Neural cell (in vitro differentiated cells): Measurements from ENCODE around the gene CEP70. TPM values are rescaled to one million over a fixed set of nuclear protein-coding genes. Genes with fewer than 3 reads are reported as not detected.

ENCODE experiments used
- H2AFZ ChIP-seq: fragments of 200-600, 300-800 bp; sonication (generic), shearing (Covaris generic); 2 replicates; pipeline ENCODE4 v1.6.0; 2014; ENCODE audit warnings: low read depth, mild to moderate bottlenecking, antibody characterized with exemption, low read length, moderate library complexity
- H3F3A ChIP-seq: fragments of 200-600 bp; shearing (Covaris generic); 2 replicates; pipeline ENCODE4 v1.6.1; 2016; ENCODE audit warnings: mild to moderate bottlenecking, moderate library complexity, mixed read lengths, antibody characterized with exemption, low read length; ENCODE audit not compliant: insufficient read depth, poor library complexity, severe bottlenecking
- H3K27ac ChIP-seq: fragments of 200-600, 300-800 bp; sonication (generic), shearing (Covaris generic); 2 replicates; pipeline ENCODE4 v1.5.1; 2014; ENCODE audit warnings: mild to moderate bottlenecking, low read length, moderate library complexity
- H3K27me3 ChIP-seq: fragments of 300-800, 200-600 bp; sonication (generic), shearing (Covaris generic); 2 replicates; pipeline ENCODE4 v1.6.0; 2014; ENCODE audit warnings: mild to moderate bottlenecking, low read depth, low read length, moderate library complexity; ENCODE audit not compliant: insufficient read depth
- H3K36me3 ChIP-seq: fragments of 300-800, 200-600 bp; sonication (generic), shearing (Covaris generic); 2 replicates; pipeline ENCODE4 v1.5.1; 2014; ENCODE audit warnings: mild to moderate bottlenecking, antibody characterized with exemption, low read length, moderate library complexity; ENCODE audit not compliant: insufficient read depth
- H3K4me2 ChIP-seq: fragments of 300-800, 200-600 bp; sonication (generic), shearing (Covaris generic); 2 replicates; pipeline ENCODE4 v1.6.0; 2014; ENCODE audit warnings: mild to moderate bottlenecking, low read length
- H3K4me3 ChIP-seq: fragments of 300-800, 200-600 bp; sonication (generic), shearing (Covaris generic); 2 replicates; pipeline ENCODE4 v1.5.1; 2014; ENCODE audit warnings: mild to moderate bottlenecking, low read length, moderate library complexity
- H3K79me2 ChIP-seq: fragments of 200-600 bp; shearing (Covaris generic); replicated peaks from 2 replicates; pipeline ENCODE4 v1.6.0; 2014; ENCODE audit warnings: mild to moderate bottlenecking, low read length, moderate library complexity; ENCODE audit not compliant: insufficient read depth
- H3K9ac ChIP-seq: fragments of 300-800, 200-600 bp; sonication (generic), shearing (Covaris generic); 2 replicates; pipeline ENCODE4 v1.6.1; 2016; ENCODE audit warnings: mild to moderate bottlenecking, low read length, mixed read lengths
- H3K9me2 ChIP-seq: fragments of 200-600 bp; shearing (Covaris generic); 2 replicates; pipeline ENCODE4 v1.6.1; 2016; ENCODE audit warnings: mild to moderate bottlenecking, low read length, mixed read lengths; ENCODE audit not compliant: insufficient read depth
- H3K9me3 ChIP-seq: fragments of 200-600, 300-800 bp; sonication (generic), shearing (Covaris generic); 2 replicates; pipeline ENCODE4 v1.6.1; 2016; ENCODE audit warnings: mild to moderate bottlenecking, mixed run types, low read length, moderate library complexity, mixed read lengths
- H4K20me1 ChIP-seq: fragments of 200-600 bp; shearing (Covaris generic); 2 replicates; pipeline ENCODE4 v1.6.1; 2016; ENCODE audit warnings: mild to moderate bottlenecking, mixed run types; ENCODE audit not compliant: insufficient read depth
- EP300 ChIP-seq: fragments of 450-650 bp; conservative IDR thresholded peaks from 2 replicates; pipeline ENCODE4 v1.6.1; 2014; ENCODE audit warnings: antibody characterized with exemption, mild to moderate bottlenecking, moderate library complexity; ENCODE audit not compliant: poor library complexity, severe bottlenecking
- EZH2 ChIP-seq: fragments of 200-600, 300-800 bp; shearing (Covaris generic), sonication (generic); IDR thresholded peaks from 2 replicates; pipeline ENCODE4 v1.6.1; 2014; ENCODE audit warnings: antibody characterized with exemption, low read length, borderline replicate concordance, mild to moderate bottlenecking; ENCODE audit not compliant: insufficient read depth, poor library complexity, severe bottlenecking
- MXI1 ChIP-seq: fragments of 450-650 bp; conservative IDR thresholded peaks from 2 replicates; pipeline ENCODE4 v1.6.1; 2014; ENCODE audit warnings: antibody characterized with exemption, mild to moderate bottlenecking; ENCODE audit not compliant: poor library complexity, severe bottlenecking
- POLR2AphosphoS5 ChIP-seq: IDR thresholded peaks from 2 replicates; pipeline ENCODE4 v1.6.1; 2012
- RAD21 ChIP-seq: fragments of 450-650 bp; conservative IDR thresholded peaks from 2 replicates; pipeline ENCODE4 v1.6.1; 2014; ENCODE audit warnings: antibody characterized with exemption, mild to moderate bottlenecking, moderate library complexity
- SMC3 ChIP-seq: fragments of 450-650 bp; conservative IDR thresholded peaks from 2 replicates; pipeline ENCODE4 v1.6.1; 2014; ENCODE audit warnings: antibody characterized with exemption, mild to moderate bottlenecking, moderate library complexity; ENCODE audit not compliant: poor library complexity
- TAF1 ChIP-seq: IDR thresholded peaks from 2 replicates; pipeline ENCODE4 v1.6.1; 2012; ENCODE audit warnings: low read depth
- polyA plus RNA-seq: library from polyadenylated mRNA; depleted of rRNA; stranded (reverse); fragments of >200 nt; gene quantifications from 2 replicates; pipeline ENCODE4 v1.2.3, GENCODE V29; 2014
- TF ChIP-seq, protein P1 (sequence below): IDR thresholded peaks from 2 replicates; pipeline ENCODE4 v1.6.1; 2012; ENCODE audit warnings: borderline replicate concordance
- TF ChIP-seq, protein P2 (sequence below): fragments of 450-650 bp; IDR thresholded peaks from 2 replicates; pipeline ENCODE4 v1.5.1; 2014; ENCODE audit warnings: antibody characterized with exemption, mild to moderate bottlenecking, moderate library complexity; ENCODE audit not compliant: poor library complexity, severe bottlenecking

Gene CEP70
- polyA plus RNA-seq, 1 donor from 2014 or later, result 25.0 TPM

GRCh38 chr3:138464491-138464860, 129.6 kb downstream of the CEP70 start:
- Histone ChIP-seq H3K9ac (no peak overlapping the region), H2AFZ (no peak overlapping the region), H3K27me3 (no peaks in the 10 kb centered on the region), H3K4me2 (no peak overlapping the region), H3K9me3 (no peaks in the 10 kb centered on the region), H3K4me3 (no peak overlapping the region), H4K20me1 (no peaks in the 10 kb centered on the region), H3F3A (no peaks in the 10 kb centered on the region), H3K79me2 (no peaks in the 10 kb centered on the region), H3K36me3 (no peaks in the 10 kb centered on the region), H3K27ac (no peak overlapping the region), H3K9me2 (no peaks in the 10 kb centered on the region)
- TF ChIP-seq POLR2AphosphoS5 (no peak), SMC3 (no peak), TAF1 (no peak)
- TF ChIP-seq, protein P1, sequence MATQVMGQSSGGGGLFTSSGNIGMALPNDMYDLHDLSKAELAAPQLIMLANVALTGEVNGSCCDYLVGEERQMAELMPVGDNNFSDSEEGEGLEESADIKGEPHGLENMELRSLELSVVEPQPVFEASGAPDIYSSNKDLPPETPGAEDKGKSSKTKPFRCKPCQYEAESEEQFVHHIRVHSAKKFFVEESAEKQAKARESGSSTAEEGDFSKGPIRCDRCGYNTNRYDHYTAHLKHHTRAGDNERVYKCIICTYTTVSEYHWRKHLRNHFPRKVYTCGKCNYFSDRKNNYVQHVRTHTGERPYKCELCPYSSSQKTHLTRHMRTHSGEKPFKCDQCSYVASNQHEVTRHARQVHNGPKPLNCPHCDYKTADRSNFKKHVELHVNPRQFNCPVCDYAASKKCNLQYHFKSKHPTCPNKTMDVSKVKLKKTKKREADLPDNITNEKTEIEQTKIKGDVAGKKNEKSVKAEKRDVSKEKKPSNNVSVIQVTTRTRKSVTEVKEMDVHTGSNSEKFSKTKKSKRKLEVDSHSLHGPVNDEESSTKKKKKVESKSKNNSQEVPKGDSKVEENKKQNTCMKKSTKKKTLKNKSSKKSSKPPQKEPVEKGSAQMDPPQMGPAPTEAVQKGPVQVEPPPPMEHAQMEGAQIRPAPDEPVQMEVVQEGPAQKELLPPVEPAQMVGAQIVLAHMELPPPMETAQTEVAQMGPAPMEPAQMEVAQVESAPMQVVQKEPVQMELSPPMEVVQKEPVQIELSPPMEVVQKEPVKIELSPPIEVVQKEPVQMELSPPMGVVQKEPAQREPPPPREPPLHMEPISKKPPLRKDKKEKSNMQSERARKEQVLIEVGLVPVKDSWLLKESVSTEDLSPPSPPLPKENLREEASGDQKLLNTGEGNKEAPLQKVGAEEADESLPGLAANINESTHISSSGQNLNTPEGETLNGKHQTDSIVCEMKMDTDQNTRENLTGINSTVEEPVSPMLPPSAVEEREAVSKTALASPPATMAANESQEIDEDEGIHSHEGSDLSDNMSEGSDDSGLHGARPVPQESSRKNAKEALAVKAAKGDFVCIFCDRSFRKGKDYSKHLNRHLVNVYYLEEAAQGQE, result no peak

DNA sequence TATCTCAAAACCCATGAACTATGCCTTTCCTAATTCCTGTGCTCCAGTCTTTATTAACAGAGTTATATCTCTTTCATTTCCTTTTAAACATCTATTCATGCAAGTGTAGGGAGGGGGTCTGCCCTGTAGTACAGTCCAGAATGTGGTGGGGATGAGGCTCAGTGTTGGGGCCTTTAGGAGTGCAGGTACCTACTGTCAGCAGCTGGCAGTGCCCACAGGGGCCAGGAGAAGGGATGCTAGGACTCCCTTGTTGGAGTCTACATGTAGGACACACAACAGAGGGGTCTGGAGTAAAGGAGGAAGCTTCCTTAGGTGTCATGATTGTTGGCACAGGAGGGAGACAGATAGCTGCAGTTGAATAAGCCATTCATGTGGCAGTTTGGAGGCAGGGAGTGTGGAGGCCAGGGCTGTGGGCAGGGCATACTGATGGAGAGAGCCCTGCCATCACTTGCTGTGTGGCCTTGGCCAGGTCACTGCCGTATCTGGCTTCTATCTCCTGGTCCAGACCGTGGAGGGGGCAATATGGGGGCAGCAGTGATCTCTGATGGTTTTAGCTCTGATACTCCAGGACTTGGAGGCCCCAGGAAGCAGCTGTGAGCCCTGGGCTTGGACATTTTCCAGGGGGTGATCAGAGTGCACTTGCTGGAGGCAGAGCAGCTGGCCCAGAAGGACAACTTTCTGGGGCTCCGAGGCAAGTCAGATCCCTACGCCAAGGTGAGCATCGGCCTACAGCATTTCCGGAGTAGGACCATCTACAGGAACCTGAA, 130.2 kb downstream of the CEP70 start:
- Histone ChIP-seq H3K9me2 (no peaks in the 10 kb centered on the region), H2AFZ (no peak overlapping the region), H3K4me2 (no peak overlapping the region), H3K27ac (no peak overlapping the region), H3F3A (no peaks in the 10 kb centered on the region), H3K27me3 (no peaks in the 10 kb centered on the region), H3K36me3 (no peaks in the 10 kb centered on the region), H3K9ac (no peak overlapping the region), H3K79me2 (no peaks in the 10 kb centered on the region), H3K4me3 (no peak overlapping the region), H3K9me3 (no peaks in the 10 kb centered on the region), H4K20me1 (no peaks in the 10 kb centered on the region)
- TF ChIP-seq POLR2AphosphoS5 (no peak), RAD21 (no peak), MXI1 (no peak), SMC3 (no peak), TAF1 (no peak), EP300 (no peak), EZH2 (no peak)
- TF ChIP-seq, protein P2, sequence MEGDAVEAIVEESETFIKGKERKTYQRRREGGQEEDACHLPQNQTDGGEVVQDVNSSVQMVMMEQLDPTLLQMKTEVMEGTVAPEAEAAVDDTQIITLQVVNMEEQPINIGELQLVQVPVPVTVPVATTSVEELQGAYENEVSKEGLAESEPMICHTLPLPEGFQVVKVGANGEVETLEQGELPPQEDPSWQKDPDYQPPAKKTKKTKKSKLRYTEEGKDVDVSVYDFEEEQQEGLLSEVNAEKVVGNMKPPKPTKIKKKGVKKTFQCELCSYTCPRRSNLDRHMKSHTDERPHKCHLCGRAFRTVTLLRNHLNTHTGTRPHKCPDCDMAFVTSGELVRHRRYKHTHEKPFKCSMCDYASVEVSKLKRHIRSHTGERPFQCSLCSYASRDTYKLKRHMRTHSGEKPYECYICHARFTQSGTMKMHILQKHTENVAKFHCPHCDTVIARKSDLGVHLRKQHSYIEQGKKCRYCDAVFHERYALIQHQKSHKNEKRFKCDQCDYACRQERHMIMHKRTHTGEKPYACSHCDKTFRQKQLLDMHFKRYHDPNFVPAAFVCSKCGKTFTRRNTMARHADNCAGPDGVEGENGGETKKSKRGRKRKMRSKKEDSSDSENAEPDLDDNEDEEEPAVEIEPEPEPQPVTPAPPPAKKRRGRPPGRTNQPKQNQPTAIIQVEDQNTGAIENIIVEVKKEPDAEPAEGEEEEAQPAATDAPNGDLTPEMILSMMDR, result no peak
- TF ChIP-seq, protein P1, result no peak
